Measurements from ENCODE around the gene AIM2.

AIM2 gene

DNA sequence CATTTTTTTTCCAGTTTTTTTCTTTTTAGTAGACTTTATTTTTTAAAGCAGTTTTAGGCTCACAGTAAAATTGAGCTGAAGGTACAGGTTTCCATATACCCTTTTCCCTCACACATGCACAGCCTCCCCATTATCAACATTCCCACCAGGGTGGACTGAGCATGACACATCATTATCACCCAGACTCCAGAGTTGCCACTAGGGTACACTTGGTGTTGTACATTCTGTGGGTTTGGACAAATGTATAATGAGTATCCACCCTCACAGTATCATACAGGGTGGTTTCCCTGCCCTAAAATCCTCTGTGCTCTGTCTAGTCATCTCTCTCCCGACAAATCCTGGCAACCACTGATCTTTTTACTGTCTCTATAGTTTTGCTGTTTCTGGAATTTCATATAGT is 3.0 kb upstream of the AIM2 start:
- Histone ChIP-seq H3K4me3 (ENCODE audit: insufficient read depth, low read length, poor library complexity, severe bottlenecking) (no peak overlapping the region), H3K9me3 (ENCODE audit: insufficient read depth, low read length) (no peaks in the 10 kb centered on the region), H3K27ac (ENCODE audit: low read depth, low read length) (no peak overlapping the region), H3K79me2 (ENCODE audit: insufficient read depth, low read length) (peaks cover 21% of the 10 kb centered on the region), H3K36me3 (ENCODE audit: low read length) (no peaks in the 10 kb centered on the region), H2AFZ (ENCODE audit: low read depth, low read length, severe bottlenecking) (no peak overlapping the region), H3F3A (ENCODE audit: insufficient read depth) (peaks cover 34% of the 10 kb centered on the region), H4K20me1 (ENCODE audit: low read depth, low read length) (no peaks in the 10 kb centered on the region), H3K9ac (ENCODE audit: low read length) (no peak overlapping the region), H3K27me3 (ENCODE audit: low read length) (no peaks in the 10 kb centered on the region), H3K9me2 (replicated peaks; ENCODE audit: insufficient read depth, low read length) (no peaks in the 10 kb centered on the region), H3K4me2 (ENCODE audit: low read depth, low read length, poor library complexity, severe bottlenecking) (no peak overlapping the region)
- TF ChIP-seq EZH2phosphoT487 (conservative IDR thresholded peaks at IDR 0.05; ENCODE audit: low read length), result no peak
- no peak for TF ChIP-seq CTCF (IDR thresholded peaks at IDR 0.05; ENCODE audit: insufficient read depth, low read length, poor library complexity, severe bottlenecking)

- peak overlapping the region; percentile 92 for H3K4me3 ChIP-seq (ENCODE audit: insufficient read depth, low read length, poor library complexity, severe bottlenecking)
- H3K4me2 ChIP-seq (ENCODE audit: low read depth, low read length, poor library complexity, severe bottlenecking), result peak overlapping the region; percentile 98
Observed at GRCh38 chr1:159077120-159077961, 775 bp upstream of the AIM2 start.

DNA sequence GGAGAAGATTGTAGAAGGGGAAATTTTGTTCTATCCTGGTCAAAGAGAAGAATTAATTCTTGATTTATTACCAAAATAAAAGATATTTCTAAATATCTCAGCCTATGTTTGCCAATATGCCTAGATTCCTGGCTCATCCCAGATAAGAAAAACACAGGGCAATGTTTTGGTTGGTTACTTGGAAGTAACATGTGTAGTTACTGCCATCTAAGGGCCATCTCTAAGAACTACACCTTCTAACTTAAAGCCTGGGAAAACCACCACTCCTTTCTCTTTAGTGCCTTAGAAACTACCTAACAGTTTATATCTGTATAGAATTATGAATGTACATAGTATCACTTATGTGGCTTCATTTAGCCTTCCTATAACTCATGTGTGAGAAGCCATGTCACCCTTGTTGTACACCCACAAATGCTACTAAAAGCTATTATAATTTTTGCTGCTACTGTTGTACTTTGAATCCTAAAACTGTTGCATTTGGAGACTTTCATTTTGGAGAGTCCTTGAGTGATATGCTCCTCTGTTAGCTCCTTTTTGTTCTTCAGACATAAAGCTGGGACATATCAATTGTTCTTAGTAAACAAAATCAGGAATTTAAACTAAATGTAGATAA is 4.5 kb downstream of the AIM2 start:
- peak overlapping the region; percentile 83 for H3K9ac ChIP-seq (ENCODE audit: low read length)
- no peaks in the 10 kb centered on the region for H3K27me3 ChIP-seq (ENCODE audit: low read length)
- peak overlapping the region; percentile 98 for H3K4me2 ChIP-seq (ENCODE audit: low read depth, low read length, poor library complexity, severe bottlenecking)
- H3F3A ChIP-seq (ENCODE audit: insufficient read depth), result peaks cover 70% of the 10 kb centered on the region
- no peaks in the 10 kb centered on the region for H4K20me1 ChIP-seq (ENCODE audit: low read depth, low read length)
- no peaks in the 10 kb centered on the region for H3K9me3 ChIP-seq (ENCODE audit: insufficient read depth, low read length)
- peak overlapping the region; percentile 100 for H3K27ac ChIP-seq (ENCODE audit: low read depth, low read length)
- H2AFZ ChIP-seq (ENCODE audit: low read depth, low read length, severe bottlenecking), result no peak overlapping the region
- no peak for TF ChIP-seq EZH2phosphoT487 (conservative IDR thresholded peaks at IDR 0.05; ENCODE audit: low read length)
- TF ChIP-seq CTCF (IDR thresholded peaks at IDR 0.05; ENCODE audit: insufficient read depth, low read length, poor library complexity, severe bottlenecking), result peak; percentile 55
- no peaks in the 10 kb centered on the region for H3K9me2 ChIP-seq (replicated peaks; ENCODE audit: insufficient read depth, low read length)
- H3K79me2 ChIP-seq (ENCODE audit: insufficient read depth, low read length), result peaks cover 69% of the 10 kb centered on the region
- H3K4me3 ChIP-seq (ENCODE audit: insufficient read depth, low read length, poor library complexity, severe bottlenecking), result no peak overlapping the region
- H3K36me3 ChIP-seq (ENCODE audit: low read length), result no peaks in the 10 kb centered on the region

More at GRCh38 chr1:159077120-159077961, 775 bp upstream of the AIM2 start:
- Histone ChIP-seq H4K20me1 (ENCODE audit: low read depth, low read length) (no peaks in the 10 kb centered on the region), H3K9me3 (ENCODE audit: insufficient read depth, low read length) (no peaks in the 10 kb centered on the region), H3F3A (ENCODE audit: insufficient read depth) (peaks cover 41% of the 10 kb centered on the region), H3K27me3 (ENCODE audit: low read length) (no peaks in the 10 kb centered on the region), H2AFZ (ENCODE audit: low read depth, low read length, severe bottlenecking) (peak overlapping the region; percentile 90), H3K9ac (ENCODE audit: low read length) (peak overlapping the region; percentile 83), H3K27ac (ENCODE audit: low read depth, low read length) (peak overlapping the region; percentile 100), H3K36me3 (ENCODE audit: low read length) (no peaks in the 10 kb centered on the region), H3K9me2 (replicated peaks; ENCODE audit: insufficient read depth, low read length) (no peaks in the 10 kb centered on the region), H3K79me2 (ENCODE audit: insufficient read depth, low read length) (peaks cover 43% of the 10 kb centered on the region)
- TF ChIP-seq EZH2phosphoT487 (conservative IDR thresholded peaks at IDR 0.05; ENCODE audit: low read length), result no peak
- TF ChIP-seq CTCF (IDR thresholded peaks at IDR 0.05; ENCODE audit: insufficient read depth, low read length, poor library complexity, severe bottlenecking), result no peak
